ENCODE data around the gene CCNE1.

GRCh38 chr19:29795461-29796172 is 16.2 kb upstream of the CCNE1 start:
- no peak for TF ChIP-seq CTCF (IDR thresholded peaks at IDR 0.05)
- no peak for TF ChIP-seq NFYB (CRISPR knock-in tag; conservative IDR thresholded peaks at IDR 0.05; ENCODE audit: low read depth)
- TF ChIP-seq USF2 (CRISPR knock-in tag; IDR thresholded peaks at IDR 0.05): no peak
- no peak for TF ChIP-seq ZNF121 (CRISPR knock-in tag; IDR thresholded peaks at IDR 0.05)
- no peak for TF ChIP-seq CREB1 (CRISPR knock-in tag; IDR thresholded peaks at IDR 0.05)
- no peak for TF ChIP-seq ZBTB43 (CRISPR knock-in tag; IDR thresholded peaks at IDR 0.05)
- TF ChIP-seq STAT6 (CRISPR knock-in tag; conservative IDR thresholded peaks at IDR 0.05; ENCODE audit: low read depth): no peak
- no peak for TF ChIP-seq ARID4B (CRISPR knock-in tag; IDR thresholded peaks at IDR 0.05; ENCODE audit: borderline replicate concordance)
- no peak for TF ChIP-seq NR3C1 (CRISPR knock-in tag; conservative IDR thresholded peaks at IDR 0.05; ENCODE audit: low read depth)
- TF ChIP-seq NFE2L1 (CRISPR knock-in tag; IDR thresholded peaks at IDR 0.05): no peak
